K562 (cell line): ENCODE measurements around the gene NSUN2. TPM values are rescaled to one million over a fixed set of nuclear protein-coding genes. Genes with fewer than 3 reads are reported as not detected.

ENCODE experiments used
- ATAC-seq: fragments of 200-7000 bp; cut with Tn5 transposase; 3 replicates; pipeline ENCODE4 v1.9.1; 2020; ENCODE audit warnings: moderate library complexity
- BruUV-seq: library from RNA; stranded (reverse); fragments of 400-500 nt; replicated peaks from 2 replicates; lab custom pipeline; 2021; lab: Mats Ljungman, UMichigan
- CTCF ChIA-PET: fragments of 300-600 bp; formaldehyde crosslinking; extraction: SDS; loops from one replicate; lab custom pipeline; 2021; ENCODE audit warnings: low intra/inter-chr PET ratio; lab: Yijun Ruan, JAX
- POLR2A ChIA-PET: fragments of 300-600, 350-650 bp; sonication (Branson Sonifier 250); formaldehyde crosslinking; extraction: SDS; loops from one replicate; lab custom pipeline; 2021; ENCODE audit warnings: antibody characterized with exemption, inconsistent platforms; lab: Yijun Ruan, JAX
- DNase-seq, 4 experiments: peaks; one replicate each; pipeline versions ENCODE4 v3.0.0 to v3.0.0-alpha.2; 2011 to 2018; ENCODE audit warnings: low spot score in 3 of 4, mixed read lengths in 3 of 4; ENCODE audit errors: extremely low read depth in 1 of 4
- FAIRE-seq: peaks from 2 replicates; lab custom pipeline; 2011; peaks lifted over from hg19 to GRCh38; lab: Jason Lieb, UNC
- H2AFZ ChIP-seq: 2 replicates; pipeline ENCODE4 v1.6.0; 2011; ENCODE audit warnings: low read depth, low read length, control low read depth, inconsistent platforms
- H3K27ac ChIP-seq: fragments of 200-600 bp; 3 replicates; pipeline ENCODE4 v1.8.0; 2011; ENCODE audit warnings: low read depth, mild to moderate bottlenecking, control low read depth, inconsistent platforms, low read length, moderate library complexity, mixed read lengths; ENCODE audit errors: extremely low read depth
- H3K27me3 ChIP-seq, 2 experiments: fragments of 300-600 bp in 1 of 2; 2 replicates in 1 of 2; 3 replicates in 1 of 2; pipeline versions ENCODE4 v1.6.0 to v1.8.0; 2011; ENCODE audit warnings: inconsistent platforms in 2 of 2, low read length in 2 of 2, mild to moderate bottlenecking in 1 of 2, mixed read lengths in 1 of 2, moderate library complexity in 1 of 2; ENCODE audit not compliant: control insufficient read depth in 2 of 2, insufficient read depth in 2 of 2
- H3K36me3 ChIP-seq: fragments of 300-600 bp; 3 replicates; pipeline ENCODE4 v1.8.0; 2011; ENCODE audit warnings: mild to moderate bottlenecking, low read length, inconsistent platforms; ENCODE audit not compliant: control insufficient read depth, insufficient read depth
- H3K4me1 ChIP-seq, 2 experiments: fragments of 200-600 bp in 1 of 2; replicated peaks in 1 of 2; 2 replicates in 1 of 2; 3 replicates in 1 of 2; pipeline versions ENCODE4 v1.5.1 to v1.8.0; 2011; ENCODE audit warnings: inconsistent platforms in 2 of 2, low read length in 2 of 2, mild to moderate bottlenecking in 1 of 2, mixed read lengths in 1 of 2, moderate library complexity in 1 of 2; ENCODE audit not compliant: control insufficient read depth in 2 of 2, insufficient read depth in 2 of 2
- H3K4me2 ChIP-seq: 2 replicates; pipeline ENCODE4 v1.6.1; 2011; ENCODE audit warnings: low read length, control low read depth, inconsistent platforms, mixed read lengths; ENCODE audit not compliant: insufficient read depth
- H3K4me3 ChIP-seq: fragments of 200-600 bp; sonication (generic), shearing (Covaris generic); 2 replicates; pipeline ENCODE4 v1.5.1; 2016; ENCODE audit warnings: control low read depth, inconsistent platforms
- H3K79me2 ChIP-seq: fragments of 200-600 bp; 3 replicates; pipeline ENCODE4 v1.8.0; 2011; ENCODE audit warnings: low read length, inconsistent platforms; ENCODE audit not compliant: control insufficient read depth, insufficient read depth
- H3K9ac ChIP-seq, 2 experiments: 2 replicates each; pipeline versions ENCODE4 v1.6.0 to v1.6.1; 2011; ENCODE audit warnings: low read depth in 2 of 2, low read length in 2 of 2, control low read depth in 1 of 2, inconsistent platforms in 1 of 2, mild to moderate bottlenecking in 1 of 2, mixed read lengths in 1 of 2; ENCODE audit not compliant: insufficient read depth in 1 of 2
- H3K9me1 ChIP-seq: one replicate; pipeline ENCODE4 v1.6.0; 2011; ENCODE audit warnings: inconsistent platforms, mild to moderate bottlenecking, low read length, moderate library complexity; ENCODE audit not compliant: control insufficient read depth, insufficient read depth
- H3K9me3 ChIP-seq: replicated peaks from 2 replicates; pipeline ENCODE4 v1.5.1; 2011; ENCODE audit warnings: low read depth, low read length, inconsistent platforms; ENCODE audit not compliant: control insufficient read depth, insufficient read depth
- H4K20me1 ChIP-seq: replicated peaks from 2 replicates; pipeline ENCODE4 v1.6.1; 2011; ENCODE audit warnings: low read length, inconsistent platforms, mixed read lengths; ENCODE audit not compliant: control insufficient read depth, insufficient read depth
- ARHGAP35 ChIP-seq: fragments of 450-650 bp; IDR thresholded peaks from 2 replicates; pipeline ENCODE4 v1.6.1; 2018; ENCODE audit not compliant: partially characterized antibody
- CBFA2T3 ChIP-seq: fragments of 450-650 bp; IDR thresholded peaks from 2 replicates; pipeline ENCODE4 v1.6.1; 2017
- POLR2A ChIP-seq: fragments of 450-650 bp; conservative IDR thresholded peaks from 2 replicates; pipeline ENCODE4 v1.6.1; 2016
- POLR2AphosphoS5 ChIP-seq: IDR thresholded peaks from 2 replicates; pipeline ENCODE4 v1.6.1; 2011; ENCODE audit warnings: mild to moderate bottlenecking, low read depth, low read length, moderate library complexity; ENCODE audit not compliant: control insufficient read depth, insufficient read depth
- POLR2B ChIP-seq: fragments of 450-650 bp; IDR thresholded peaks from 2 replicates; pipeline ENCODE4 v1.6.1; 2018; ENCODE audit warnings: low read depth; ENCODE audit not compliant: partially characterized antibody
- POLR2H ChIP-seq: IDR thresholded peaks from 2 replicates; pipeline ENCODE4 v1.6.1; 2016; ENCODE audit warnings: missing genetic modification characterization, low read depth, mild to moderate bottlenecking, control low read depth, missing compliant biosample characterization, moderate library complexity
- PTTG1 ChIP-seq: fragments of 450-650 bp; IDR thresholded peaks from 2 replicates; pipeline ENCODE4 v1.6.1; 2016; ENCODE audit warnings: low read depth, mild to moderate bottlenecking, missing genetic modification characterization, missing compliant biosample characterization
- TRIM28 ChIP-seq: fragments of 450-650 bp; IDR thresholded peaks from 2 replicates; pipeline ENCODE4 v1.6.1; 2017
- ZNF121 ChIP-seq: sonication (generic); formaldehyde crosslinking; conservative IDR thresholded peaks from 2 replicates; pipeline ENCODE4 v1.8.0; 2022; ENCODE audit warnings: missing genetic modification reagents
- ZNF263 ChIP-seq: sonication (generic); formaldehyde crosslinking; IDR thresholded peaks from 2 replicates; pipeline ENCODE4 v1.8.0; 2022; ENCODE audit warnings: mild to moderate bottlenecking, missing genetic modification reagents, borderline replicate concordance
- ZNF282 ChIP-seq: sonication (generic); formaldehyde crosslinking; IDR thresholded peaks from 2 replicates; pipeline ENCODE4 v1.8.1; 2023; ENCODE audit warnings: missing genetic modification reagents
- ZNF57 ChIP-seq: fragments of 450-650 bp; formaldehyde crosslinking; IDR thresholded peaks from 2 replicates; pipeline ENCODE4 v1.4.0; 2020; ENCODE audit warnings: mild to moderate bottlenecking, moderate library complexity
- WGBS: fragments of 100-300 bp; shearing (Covaris generic); methylation state at CpG from one replicate; pipeline ENCODE4 v1.1.6; 2016; ENCODE audit warnings: low coverage, mixed read lengths; ENCODE audit not compliant: insufficient coverage; ENCODE audit errors: missing lambda C conversion rate; 5-methylcytosine and 5-hydroxymethylcytosine counted together
- in situ Hi-C: fragments of 300-500 bp; cut with MboI; formaldehyde crosslinking; loops from 4 replicates; pipeline ENCODE4 v1.15.0; 2018; ENCODE audit warnings: inconsistent platforms, mixed read lengths
- intact Hi-C: fragments of 100-400 bp; cut with micrococcal nuclease; formaldehyde crosslinking; loops from 2 replicates; pipeline ENCODE4 v1.14.2; 2022
- polyA plus RNA-seq, 8 experiments: library from polyadenylated mRNA; depleted of rRNA in 4 of 8; stranded (reverse) in 5 of 8; unstranded in 3 of 8; fragments of >200 nt; fragmentation: Nextera tagmentation in 2 of 8; fragmentation: Illumina TruSeq in 1 of 8; extraction: Ambion mirVana in 2 of 8; extraction: Trizol in 1 of 8; gene quantifications; 2 replicates each; pipeline versions ENCODE4 v1.2.1 to v1.2.3, GENCODE V29; 2011 to 2014; ENCODE audit warnings: inconsistent platforms in 1 of 8, missing spikeins in 1 of 8
- total RNA-seq, 7 experiments: library from RNA; depleted of rRNA in 6 of 7; stranded (reverse); fragments of >200 nt in 6 of 7; fragmentation: Illumina TruSeq in 2 of 7; extraction: Trizol in 2 of 7; gene quantifications; 2 replicates each; pipeline versions ENCODE4 v1.2.1 to v1.2.3, GENCODE V29; 2011 to 2021; ENCODE audit warnings: low replicate concordance in 1 of 7
- TF ChIP-seq, protein P1 (sequence below): fragments of 250-450 bp; sonication (Bioruptor Pico); IDR thresholded peaks from 2 replicates; pipeline ENCODE4 v1.9.0; 2021; ENCODE audit warnings: mild to moderate bottlenecking, inconsistent platforms
- TF ChIP-seq, protein P2 (sequence below): sonication (generic); formaldehyde crosslinking; IDR thresholded peaks from 2 replicates; pipeline ENCODE4 v1.8.0; 2022; ENCODE audit warnings: missing genetic modification reagents, mild to moderate bottlenecking, moderate library complexity, borderline replicate concordance
- TF ChIP-seq, protein P3 (sequence below), 2 experiments: fragments of 450-650 bp in 1 of 2; sonication (generic) in 1 of 2; formaldehyde crosslinking in 1 of 2; IDR thresholded peaks in 1 of 2; conservative IDR thresholded peaks in 1 of 2; 2 replicates each; pipeline versions ENCODE4 v1.6.1 to v1.8.1; 2016 to 2023; ENCODE audit warnings: mild to moderate bottlenecking in 2 of 2, moderate library complexity in 2 of 2, inconsistent platforms in 1 of 2, missing genetic modification reagents in 1 of 2

NSUN2 gene
- total and polyA plus RNA-seq, 9 of the 15 experiments (the other 6 are each of a cell fraction or from before 2014, with no cell fraction given) = 9.2 to 167 (median 127) TPM

DNA sequence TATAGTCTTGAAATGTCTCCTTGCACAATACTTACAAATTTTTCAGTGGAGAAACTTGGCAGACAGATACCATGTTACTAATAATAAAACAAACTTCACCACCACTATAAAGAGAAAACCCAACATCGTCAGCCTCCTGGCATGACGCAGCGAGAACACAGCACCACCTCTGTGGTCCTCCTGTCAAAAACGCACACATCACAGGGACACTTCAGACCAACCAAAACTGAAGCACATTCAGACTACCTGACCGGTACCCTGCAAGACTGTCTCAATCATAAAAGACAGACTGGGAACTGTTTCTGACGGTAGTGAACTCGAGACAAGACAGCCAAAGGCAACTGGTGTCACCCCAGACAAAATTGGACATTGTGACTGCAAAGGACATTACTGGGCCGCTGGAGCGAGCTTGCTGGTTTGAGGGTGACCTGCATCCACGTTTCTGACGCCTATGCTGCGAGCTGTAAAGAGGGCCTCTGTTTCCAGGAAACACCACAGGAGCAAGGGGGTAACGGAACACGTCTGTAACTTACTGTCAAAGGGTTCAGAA is 34.4 kb downstream of the NSUN2 start (continued):
- TF ChIP-seq ZNF57 (CRISPR knock-in tag) (no peak), POLR2B (peak; percentile 14), ZNF263 (CRISPR knock-in tag) (no peak), CBFA2T3 (no peak), ARHGAP35 (no peak)
- TF ChIP-seq, protein P1, sequence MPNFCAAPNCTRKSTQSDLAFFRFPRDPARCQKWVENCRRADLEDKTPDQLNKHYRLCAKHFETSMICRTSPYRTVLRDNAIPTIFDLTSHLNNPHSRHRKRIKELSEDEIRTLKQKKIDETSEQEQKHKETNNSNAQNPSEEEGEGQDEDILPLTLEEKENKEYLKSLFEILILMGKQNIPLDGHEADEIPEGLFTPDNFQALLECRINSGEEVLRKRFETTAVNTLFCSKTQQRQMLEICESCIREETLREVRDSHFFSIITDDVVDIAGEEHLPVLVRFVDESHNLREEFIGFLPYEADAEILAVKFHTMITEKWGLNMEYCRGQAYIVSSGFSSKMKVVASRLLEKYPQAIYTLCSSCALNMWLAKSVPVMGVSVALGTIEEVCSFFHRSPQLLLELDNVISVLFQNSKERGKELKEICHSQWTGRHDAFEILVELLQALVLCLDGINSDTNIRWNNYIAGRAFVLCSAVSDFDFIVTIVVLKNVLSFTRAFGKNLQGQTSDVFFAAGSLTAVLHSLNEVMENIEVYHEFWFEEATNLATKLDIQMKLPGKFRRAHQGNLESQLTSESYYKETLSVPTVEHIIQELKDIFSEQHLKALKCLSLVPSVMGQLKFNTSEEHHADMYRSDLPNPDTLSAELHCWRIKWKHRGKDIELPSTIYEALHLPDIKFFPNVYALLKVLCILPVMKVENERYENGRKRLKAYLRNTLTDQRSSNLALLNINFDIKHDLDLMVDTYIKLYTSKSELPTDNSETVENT (CRISPR knock-in tag) = no peak
- TF ChIP-seq, all 486 proteins: peak for 3

DNA sequence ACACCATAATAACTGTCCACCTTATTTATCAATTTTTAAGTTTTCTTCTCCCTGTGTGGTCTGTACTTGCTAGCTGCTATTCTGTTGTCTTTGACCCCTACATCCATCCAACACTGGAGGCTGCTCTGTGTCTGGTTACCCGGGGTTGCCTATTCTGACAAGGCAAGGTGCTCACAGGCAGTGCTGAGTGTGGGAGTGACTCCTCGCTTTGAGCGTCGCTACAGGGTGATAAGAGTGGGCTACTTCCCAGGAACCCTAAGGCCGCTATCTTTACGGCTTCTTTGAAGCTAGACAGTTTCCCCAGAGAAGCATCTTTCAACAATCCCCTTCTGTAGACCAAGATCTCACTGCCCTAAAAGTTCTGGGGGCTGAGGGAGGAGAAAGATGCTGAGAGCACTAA is 35.3 kb downstream of the NSUN2 start:
- intact Hi-C loops (no loop called here), in situ Hi-C loops (no loop called here)
- Histone ChIP-seq H3K4me1 (no peaks in the 10 kb centered on the region), H3K4me3 (no peak overlapping the region), H3K9me3 (no peaks in the 10 kb centered on the region), H3K27me3 (no peaks in the 10 kb centered on the region), H3K79me2 (no peaks in the 10 kb centered on the region), H3K9ac (no peak overlapping the region), H2AFZ (no peak overlapping the region), H3K9me1 (no peaks in the 10 kb centered on the region), H3K27ac (no peak overlapping the region), H3K36me3 (peaks cover 65% of the 10 kb centered on the region), H4K20me1 (no peaks in the 10 kb centered on the region), H3K4me2 (no peak overlapping the region)
- CTCF ChIA-PET = no interaction called here
- BruUV-seq = no TSS peak
- WGBS = 33% methylated on average over 6 of the region's 6 CpGs
- ATAC-seq (peak; percentile 60), FAIRE-seq (no peak), DNase-seq (peak in 1 of 4 experiments; percentile 24)
- TF ChIP-seq, protein P1 (CRISPR knock-in tag) = no peak
- TF ChIP-seq POLR2AphosphoS5 (peak; percentile 16; the same call in 1 of the 2 replicates), ZNF282 (no peak), POLR2H (tag) (no peak), POLR2A (peak; percentile 31; the same call in 1 of the 2 replicates), ZNF121 (CRISPR knock-in tag) (no peak), PTTG1 (tag) (no peak), TRIM28 (no peak)
- TF ChIP-seq, protein P2, sequence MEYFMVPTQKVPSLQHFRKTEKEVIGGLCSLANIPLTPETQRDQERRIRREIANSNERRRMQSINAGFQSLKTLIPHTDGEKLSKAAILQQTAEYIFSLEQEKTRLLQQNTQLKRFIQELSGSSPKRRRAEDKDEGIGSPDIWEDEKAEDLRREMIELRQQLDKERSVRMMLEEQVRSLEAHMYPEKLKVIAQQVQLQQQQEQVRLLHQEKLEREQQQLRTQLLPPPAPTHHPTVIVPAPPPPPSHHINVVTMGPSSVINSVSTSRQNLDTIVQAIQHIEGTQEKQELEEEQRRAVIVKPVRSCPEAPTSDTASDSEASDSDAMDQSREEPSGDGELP (CRISPR knock-in tag) = no peak
- TF ChIP-seq, protein P3, sequence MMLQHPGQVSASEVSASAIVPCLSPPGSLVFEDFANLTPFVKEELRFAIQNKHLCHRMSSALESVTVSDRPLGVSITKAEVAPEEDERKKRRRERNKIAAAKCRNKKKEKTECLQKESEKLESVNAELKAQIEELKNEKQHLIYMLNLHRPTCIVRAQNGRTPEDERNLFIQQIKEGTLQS (IDR thresholded peaks at IDR 0.05) = no peak
- TF ChIP-seq, protein P3 (CRISPR knock-in tag; conservative IDR thresholded peaks at IDR 0.05) = no peak
- POLR2A ChIA-PET = interaction anchor here (0.6 to 1.7 kb wide), 3 partner anchors 15 to 121 kb away, joined by 3 to 5 read pairs (median 4); no protein-coding TSS in a partner anchor
